Tibial nerve (tissue), 4 donors: ENCODE data around the gene SLX9. TPM values are rescaled to one million over a fixed set of nuclear protein-coding genes. Genes with fewer than 3 reads are reported as not detected.
"Not testable (repeated sequence)": the region's sequence is repeated elsewhere in the genome, so short reads cannot be mapped to it uniquely, and the experiment has no call there.

Experiments used
- DNase-seq, 2 donors: peaks; one replicate each; pipeline ENCODE4 v3.0.0-alpha.2; 2019; ENCODE audit warnings: low spot score in 2 of 2
- H3K27ac ChIP-seq, 4 donors: fragments of 200-600 bp; sonication (generic) in 3 of 4; one replicate each; pipeline ENCODE4 v1.5.1; 2017 to 2019; ENCODE audit warnings: mild to moderate bottlenecking in 1 of 4
- H3K27me3 ChIP-seq, 2 donors: fragments of 200-600 bp; sonication (generic) in 1 of 2; one replicate each; pipeline versions ENCODE4 v1.5.1 to v1.6.0; 2017 to 2019
- H3K36me3 ChIP-seq, 3 donors: fragments of 200-600 bp; sonication (generic); one replicate each; pipeline ENCODE4 v1.5.1; 2018 to 2019
- H3K4me1 ChIP-seq, 4 donors: fragments of 200-600 bp; sonication (generic) in 3 of 4; one replicate each; pipeline ENCODE4 v1.5.1; 2017 to 2019
- H3K4me3 ChIP-seq, 4 donors: fragments of 200-600 bp; sonication (generic) in 3 of 4; one replicate each; pipeline ENCODE4 v1.5.1; 2017 to 2019; ENCODE audit warnings: mild to moderate bottlenecking in 1 of 4, moderate library complexity in 1 of 4
- H3K9me3 ChIP-seq, 4 donors: fragments of 200-600 bp; sonication (generic) in 3 of 4; one replicate each; pipeline ENCODE4 v1.5.1; 2017 to 2019
- EP300 ChIP-seq, 2 donors: sonication (generic); formaldehyde crosslinking; IDR thresholded peaks; one replicate each; pipeline ENCODE4 v1.6.1; 2017; ENCODE audit warnings: antibody characterized with exemption in 2 of 2, mild to moderate bottlenecking in 1 of 2
- POLR2A ChIP-seq, 2 donors: fragments of 450-650 bp; IDR thresholded peaks; one replicate each; pipeline ENCODE4 v1.6.1; 2017; ENCODE audit warnings: antibody characterized with exemption in 2 of 2, mild to moderate bottlenecking in 2 of 2, moderate library complexity in 2 of 2
- WGBS, 2 donors: methylation state at CpG; one replicate each; pipeline ENCODE4 v1.1.5; 2018; 5-methylcytosine and 5-hydroxymethylcytosine counted together
- total RNA-seq, 4 donors: library from RNA; depleted of rRNA; stranded (reverse); fragments of >200 nt; gene quantifications; one replicate each; pipeline ENCODE4 v1.1.0, GENCODE V29; 2016
- TF ChIP-seq, protein P1 (sequence below), 5 experiments: fragments of 200-600 bp in 3 of 5; fragments of 450-650 bp in 2 of 5; sonication (generic) in 3 of 5; IDR thresholded peaks; one replicate each; pipeline ENCODE4 v1.5.1; 2016 to 2019; ENCODE audit warnings: antibody characterized with exemption in 5 of 5, mild to moderate bottlenecking in 3 of 5, moderate library complexity in 2 of 5

The SLX9 gene
- total RNA-seq, 4 donors from 2014 or later, result 3.7 to 19.8 (median 13.3) TPM

DNA sequence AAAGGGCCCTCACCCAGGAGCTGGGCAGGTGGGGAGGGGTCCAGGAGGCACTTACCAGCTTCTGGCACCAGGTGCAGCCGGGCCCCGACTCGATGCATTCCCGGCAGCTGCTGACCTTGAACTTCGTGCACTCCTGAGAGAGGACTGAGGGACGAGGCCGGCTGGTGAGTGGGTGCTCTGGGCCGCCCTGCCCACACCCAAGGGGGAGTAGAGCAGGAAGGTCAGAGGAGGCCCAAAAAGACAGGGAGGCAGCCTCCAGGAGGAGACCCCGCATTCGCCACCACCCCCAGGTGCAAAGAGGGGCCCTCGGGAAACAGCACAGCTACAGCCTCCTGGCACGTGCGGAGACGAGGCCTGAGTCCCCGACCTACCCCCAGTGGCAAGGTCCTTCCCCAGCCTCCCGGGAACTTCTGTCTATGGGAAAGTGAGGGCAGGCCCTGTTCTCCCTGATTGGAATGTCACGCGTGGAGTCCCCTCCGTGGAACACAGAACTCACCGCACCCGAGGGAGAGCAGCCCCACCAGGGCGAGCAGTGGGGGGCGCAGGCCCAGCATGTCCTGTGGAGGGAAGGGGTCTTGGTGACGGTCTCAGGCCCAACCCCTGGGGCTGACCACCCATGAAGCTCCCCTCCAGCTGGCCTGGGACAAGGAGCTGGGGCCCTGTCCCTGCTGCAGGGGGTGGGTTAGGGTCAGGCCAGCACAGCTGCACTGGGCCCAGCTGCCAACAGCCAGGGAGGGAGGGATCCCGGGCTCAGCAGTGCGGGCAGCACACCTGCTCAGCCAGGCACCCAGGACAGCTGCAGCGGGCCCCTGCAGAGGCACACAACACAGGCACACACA is 29.4 kb upstream of the SLX9 start:
- no peaks in the 10 kb centered on the region for H3K9me3 ChIP-seq
- no peaks in the 10 kb centered on the region for H3K36me3 ChIP-seq
- peaks cover 0 to 41% (median 19%) of the 10 kb centered on the region in 4 donors for H3K4me1 ChIP-seq
- H3K27ac ChIP-seq, result no peak overlapping the region
- H3K27me3 ChIP-seq, result peaks cover 0 to 6% of the 10 kb centered on the region in 2 donors
- 77 to 86% methylated on average over 19 to 27 of the region's 27 CpGs for WGBS, 2 donors
- TF ChIP-seq POLR2A (IDR thresholded peaks at IDR 0.05), result no peak
- TF ChIP-seq EP300 (IDR thresholded peaks at IDR 0.05), result no peak
- TF ChIP-seq, protein P1, sequence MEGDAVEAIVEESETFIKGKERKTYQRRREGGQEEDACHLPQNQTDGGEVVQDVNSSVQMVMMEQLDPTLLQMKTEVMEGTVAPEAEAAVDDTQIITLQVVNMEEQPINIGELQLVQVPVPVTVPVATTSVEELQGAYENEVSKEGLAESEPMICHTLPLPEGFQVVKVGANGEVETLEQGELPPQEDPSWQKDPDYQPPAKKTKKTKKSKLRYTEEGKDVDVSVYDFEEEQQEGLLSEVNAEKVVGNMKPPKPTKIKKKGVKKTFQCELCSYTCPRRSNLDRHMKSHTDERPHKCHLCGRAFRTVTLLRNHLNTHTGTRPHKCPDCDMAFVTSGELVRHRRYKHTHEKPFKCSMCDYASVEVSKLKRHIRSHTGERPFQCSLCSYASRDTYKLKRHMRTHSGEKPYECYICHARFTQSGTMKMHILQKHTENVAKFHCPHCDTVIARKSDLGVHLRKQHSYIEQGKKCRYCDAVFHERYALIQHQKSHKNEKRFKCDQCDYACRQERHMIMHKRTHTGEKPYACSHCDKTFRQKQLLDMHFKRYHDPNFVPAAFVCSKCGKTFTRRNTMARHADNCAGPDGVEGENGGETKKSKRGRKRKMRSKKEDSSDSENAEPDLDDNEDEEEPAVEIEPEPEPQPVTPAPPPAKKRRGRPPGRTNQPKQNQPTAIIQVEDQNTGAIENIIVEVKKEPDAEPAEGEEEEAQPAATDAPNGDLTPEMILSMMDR (IDR thresholded peaks at IDR 0.05), result no peak
- DNase-seq, result no peak
- H3K4me3 ChIP-seq, result no peak overlapping the region

DNA sequence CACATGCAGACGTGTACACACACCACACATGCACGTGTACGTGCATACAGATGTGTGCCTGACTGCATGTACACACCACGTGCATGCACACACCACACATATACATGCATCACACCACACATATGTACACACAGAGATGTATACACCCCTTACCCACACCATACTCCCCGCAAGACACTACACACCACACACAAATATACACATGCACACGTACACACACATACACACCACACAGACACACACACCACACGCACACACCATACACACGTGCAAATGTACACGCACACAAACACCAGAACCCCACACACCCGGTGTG is 28.8 kb upstream of the SLX9 start:
- TF ChIP-seq POLR2A (IDR thresholded peaks at IDR 0.05), result no peak
- TF ChIP-seq, protein P1 (IDR thresholded peaks at IDR 0.05), result no peak
- no peak for TF ChIP-seq EP300 (IDR thresholded peaks at IDR 0.05)
- Histone ChIP-seq H3K9me3 (no peaks in the 10 kb centered on the region), H3K27ac (no peak overlapping the region), H3K4me3 (no peak overlapping the region), H3K27me3 (peaks cover 0 to 6% of the 10 kb centered on the region in 2 donors), H3K4me1 (peaks cover 0 to 41% (median 19%) of the 10 kb centered on the region in 4 donors), H3K36me3 (no peaks in the 10 kb centered on the region)
- whole genome bisulfite sequencing, 2 donors, result 69 to 74% methylated on average over 10 of the region's 10 CpGs
- DNase-seq, result no peak

DNA sequence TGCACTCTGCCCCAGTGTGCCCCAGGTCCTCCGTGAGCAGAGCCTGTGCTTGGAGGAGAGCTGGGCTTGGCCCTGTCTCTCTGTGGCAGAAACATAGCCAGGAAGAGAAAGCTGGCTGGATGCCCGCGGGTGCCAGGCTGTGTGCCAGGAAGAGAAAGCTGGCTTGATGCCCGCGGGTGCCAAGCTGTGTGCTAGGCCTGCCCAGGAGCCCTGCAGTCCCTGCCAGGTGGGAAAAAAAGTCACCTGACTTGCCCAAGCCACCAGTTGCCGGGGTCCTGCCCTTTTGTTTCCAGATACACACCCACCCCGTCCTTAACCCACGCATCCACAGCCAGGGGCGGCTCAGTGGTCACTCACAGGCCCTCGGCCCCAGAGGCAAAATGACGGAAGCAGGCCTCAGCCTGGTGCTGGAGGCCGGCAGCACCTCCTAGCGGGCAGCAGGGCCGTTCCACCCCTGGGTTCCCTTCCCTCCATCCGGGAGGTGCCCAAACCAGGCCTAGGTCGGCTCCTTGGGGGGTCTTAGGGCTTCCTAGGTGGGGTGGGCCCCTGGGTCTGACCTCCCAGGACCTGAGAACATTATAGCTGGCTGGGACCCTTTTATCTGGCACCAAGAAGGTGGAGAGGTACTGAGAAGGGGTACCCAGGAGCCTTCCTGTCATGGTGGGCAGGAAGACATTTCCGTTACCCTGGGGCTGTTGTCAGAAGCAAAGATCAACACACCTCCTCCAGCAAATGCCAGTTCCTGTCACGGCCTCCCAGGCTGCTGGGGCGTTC is 28.3 kb upstream of the SLX9 start:
- H3K27me3 ChIP-seq, result peaks cover 0 to 3% of the 10 kb centered on the region in 2 donors
- DNase-seq, result peak; percentile 63 to 70
- no peak overlapping the region for H3K4me3 ChIP-seq
- H3K36me3 ChIP-seq, result no peaks in the 10 kb centered on the region
- TF ChIP-seq EP300 (IDR thresholded peaks at IDR 0.05) (peak in 1 of 2 donors; percentile 8), POLR2A (IDR thresholded peaks at IDR 0.05) (no peak)
- TF ChIP-seq, protein P1 (IDR thresholded peaks at IDR 0.05), result peak; percentile 9 to 47 (median 35)
- H3K4me1 ChIP-seq, result peaks cover 0 to 41% (median 19%) of the 10 kb centered on the region in 4 donors
- H3K9me3 ChIP-seq, result no peaks in the 10 kb centered on the region
- H3K27ac ChIP-seq, result peak overlapping the region in 2 of 4 donors; percentile 22 to 55
- WGBS, 2 donors, result 54 to 62% methylated on average over 17 to 19 of the region's 19 CpGs

DNA sequence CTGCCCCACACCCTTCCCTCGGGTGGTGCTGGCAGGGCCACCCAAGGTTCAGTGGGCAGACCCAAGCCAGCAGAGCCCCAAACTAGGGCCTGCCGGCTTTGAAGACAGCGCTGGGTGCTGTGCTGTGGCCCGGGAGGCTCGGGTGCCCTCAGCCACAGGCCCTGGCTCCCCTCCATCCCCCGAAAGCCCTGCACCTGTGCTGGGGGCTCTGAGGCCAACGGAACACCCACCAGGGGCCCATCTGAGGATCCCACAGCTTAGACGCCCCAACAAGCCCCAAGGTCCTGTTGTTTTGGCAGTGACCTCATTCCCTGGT is 27.7 kb upstream of the SLX9 start:
- Histone ChIP-seq H3K4me3 (no peak overlapping the region), H3K27ac (peak overlapping the region in 2 of 4 donors; percentile 22 to 55), H3K36me3 (no peaks in the 10 kb centered on the region), H3K27me3 (no peaks in the 10 kb centered on the region), H3K4me1 (peaks cover 0 to 40% (median 19%) of the 10 kb centered on the region in 4 donors), H3K9me3 (no peaks in the 10 kb centered on the region)
- TF ChIP-seq, protein P1 (IDR thresholded peaks at IDR 0.05), result no peak
- no peak for TF ChIP-seq EP300 (IDR thresholded peaks at IDR 0.05)
- TF ChIP-seq POLR2A (IDR thresholded peaks at IDR 0.05), result no peak
- WGBS, 2 donors, result 50 to 79% methylated on average over 6 to 8 of the region's 8 CpGs
- no peak for DNase-seq

DNA sequence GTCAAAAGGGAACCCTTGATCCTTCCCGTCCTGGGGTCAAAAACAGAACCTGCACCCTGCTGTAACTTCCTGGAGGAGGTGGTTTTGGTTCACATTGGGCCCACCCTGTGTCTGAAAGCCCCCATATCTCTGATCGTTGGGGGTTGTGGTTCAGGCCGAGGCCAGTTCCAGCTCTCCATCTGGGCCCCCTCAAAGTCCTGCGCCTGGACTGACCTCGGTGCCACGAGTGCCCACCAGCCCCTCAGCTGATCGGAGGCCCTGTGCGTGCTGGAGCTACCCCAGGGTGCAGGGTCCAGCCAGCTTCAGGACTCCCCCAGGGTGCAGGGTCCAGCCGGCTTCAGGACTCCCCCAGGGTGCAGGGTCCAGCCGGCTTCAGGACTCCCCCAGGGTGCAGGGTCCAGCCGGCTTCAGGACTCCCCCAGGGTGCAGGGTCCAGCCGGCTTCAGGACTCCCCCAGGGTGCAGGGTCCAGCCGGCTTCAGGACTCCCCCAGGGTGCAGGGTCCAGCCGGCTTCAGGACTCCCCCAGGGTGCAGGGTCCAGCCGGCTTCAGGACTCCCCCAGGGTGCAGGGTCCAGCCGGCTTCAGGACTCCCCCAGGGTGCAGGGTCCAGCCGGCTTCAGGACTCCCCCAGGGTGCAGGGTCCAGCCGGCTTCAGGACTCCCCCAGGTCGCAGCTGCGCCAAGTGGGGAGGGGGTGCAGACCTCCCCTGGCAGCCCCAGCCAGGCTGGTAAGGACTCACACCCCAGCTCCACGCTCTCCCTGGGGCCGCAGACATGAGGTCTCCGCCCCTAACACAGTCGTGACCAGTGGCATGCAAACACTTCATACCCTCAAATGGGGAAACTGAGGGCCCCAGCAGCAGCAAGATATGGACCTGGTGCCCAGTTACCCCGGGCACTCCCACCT is 27.1 kb upstream of the SLX9 start:
- peaks cover 0 to 33% (median 19%) of the 10 kb centered on the region in 4 donors for H3K4me1 ChIP-seq
- not testable (repeated sequence) for H3K4me3 ChIP-seq, H3K27ac ChIP-seq, DNase-seq, H3K9me3 ChIP-seq, H3K36me3 ChIP-seq, H3K27me3 ChIP-seq
- 67 to 70% methylated on average over 9 to 11 of the region's 25 CpGs for WGBS, 2 donors
